Skeletal muscle tissue (tissue), 4 donors: ENCODE data around the gene PKLR. TPM values are rescaled to one million over a fixed set of nuclear protein-coding genes. Genes with fewer than 3 reads are reported as not detected.
A peak's percentile ranks its signal among the peaks of the same experiment; 100 is the strongest.
"Not testable (repeated sequence)": the region's sequence is repeated elsewhere in the genome, so short reads cannot be mapped to it uniquely, and the experiment has no call there.

Source experiments
- H3K27ac ChIP-seq: one replicate; pipeline ENCODE4 v1.7.0; 2013; ENCODE audit warnings: mild to moderate bottlenecking, low read depth, low read length, inconsistent platforms
- H3K27me3 ChIP-seq, 3 donors: one replicate each; pipeline ENCODE4 v1.7.0; 2013; ENCODE audit warnings: low read length in 3 of 3; ENCODE audit not compliant: control insufficient read depth in 3 of 3, insufficient read depth in 3 of 3
- H3K36me3 ChIP-seq, 3 donors: one replicate each; pipeline ENCODE4 v1.7.0; 2013; ENCODE audit warnings: low read length in 3 of 3; ENCODE audit not compliant: control insufficient read depth in 3 of 3, insufficient read depth in 3 of 3
- H3K4me1 ChIP-seq, 3 donors: one replicate each; pipeline ENCODE4 v1.7.0; 2013; ENCODE audit warnings: low read length in 3 of 3, mild to moderate bottlenecking in 3 of 3; ENCODE audit not compliant: control insufficient read depth in 3 of 3, insufficient read depth in 3 of 3
- H3K4me3 ChIP-seq, 3 donors: one replicate each; pipeline ENCODE4 v1.7.0; 2013; ENCODE audit warnings: low read length in 3 of 3
- H3K9ac ChIP-seq, 3 donors: one replicate each; pipeline ENCODE4 v1.7.0; 2013; ENCODE audit warnings: low read length in 3 of 3, mild to moderate bottlenecking in 3 of 3, moderate library complexity in 2 of 3, low read depth in 1 of 3
- H3K9me3 ChIP-seq, 3 donors: one replicate each; pipeline ENCODE4 v1.7.0; 2013; ENCODE audit warnings: low read length in 3 of 3; ENCODE audit not compliant: control insufficient read depth in 3 of 3
- total RNA-seq: library from RNA; depleted of rRNA; stranded (reverse); fragments of >200 nt; gene quantifications from one replicate; pipeline ENCODE4 v1.2.3, GENCODE V29; 2014
- donor health status: Osteomylitis.

The PKLR gene
- total RNA-seq, 1 donor from 2014 or later: not detected

DNA sequence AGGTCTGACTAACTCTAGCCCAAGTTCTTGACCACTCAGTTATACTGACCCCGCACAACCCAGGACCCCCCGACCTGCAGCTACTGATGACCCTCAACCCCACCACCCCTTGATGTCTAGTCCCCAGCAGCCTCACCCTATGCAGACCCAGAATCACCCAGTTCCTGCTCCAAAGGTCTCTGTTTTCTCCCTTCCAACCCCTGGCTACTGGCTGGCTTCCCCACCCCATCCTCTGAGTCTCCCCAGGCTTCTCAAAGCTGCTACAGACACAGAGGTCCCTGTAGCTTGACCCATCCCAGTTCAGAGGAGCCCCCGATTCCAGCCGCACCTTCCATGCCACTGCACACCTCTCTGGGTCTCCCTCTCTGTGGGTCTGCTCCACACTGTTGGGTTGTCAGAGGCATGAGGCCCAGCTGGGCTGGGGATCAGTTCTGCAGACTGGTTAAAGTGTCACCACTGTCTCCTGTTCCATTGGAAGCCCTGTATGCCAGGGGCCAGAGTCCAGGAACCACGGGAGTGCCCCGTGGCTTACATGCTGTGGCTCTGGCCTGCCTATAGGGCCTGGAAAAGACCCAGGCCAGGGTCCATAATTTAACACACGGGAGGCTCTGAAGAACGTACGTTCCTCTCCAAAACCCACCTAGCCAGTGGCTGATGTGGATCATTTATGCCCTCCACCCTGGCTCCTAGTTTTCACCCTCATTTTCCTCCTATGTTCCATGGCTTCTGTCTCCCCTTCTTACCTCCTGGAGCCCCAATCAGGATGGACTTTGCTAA, 497 bp downstream of the PKLR start:
- no peak overlapping the region for H3K9ac ChIP-seq
- H3K9me3 ChIP-seq: no peaks in the 10 kb centered on the region
- no peak overlapping the region for H3K27ac ChIP-seq
- H3K4me1 ChIP-seq: peaks cover 0 to 11% (median 0%) of the 10 kb centered on the region in 3 donors
- H3K4me3 ChIP-seq: no peak overlapping the region
- H3K27me3 ChIP-seq: peaks cover 5 to 9% (median 7%) of the 10 kb centered on the region in 3 donors
- H3K36me3 ChIP-seq: no peaks in the 10 kb centered on the region

DNA sequence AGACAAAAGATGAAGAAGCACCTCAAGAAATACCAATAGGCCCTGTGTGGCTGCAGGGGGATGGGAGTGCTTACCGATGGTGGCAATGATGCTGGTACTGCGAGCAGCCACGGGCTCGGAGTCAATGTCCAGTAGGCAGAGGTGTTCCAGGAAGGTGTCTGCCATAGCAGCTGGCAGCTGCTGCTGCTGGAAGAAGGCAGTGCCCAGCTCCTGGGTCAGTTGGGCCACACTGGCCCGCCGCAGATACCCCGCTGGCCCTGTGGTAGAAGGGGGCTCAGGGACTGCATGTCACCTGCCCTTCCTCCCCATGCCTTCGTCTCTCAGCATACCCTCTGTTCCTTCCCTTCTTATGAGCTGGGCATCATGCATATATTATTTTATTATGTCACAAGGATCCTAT, 1.2 kb downstream of the PKLR start:
- Histone ChIP-seq H3K4me3 (no peak overlapping the region), H3K9ac (no peak overlapping the region), H3K4me1 (peaks cover 1 to 16% (median 5%) of the 10 kb centered on the region in 3 donors), H3K27ac (no peak overlapping the region), H3K36me3 (no peaks in the 10 kb centered on the region), H3K9me3 (no peaks in the 10 kb centered on the region), H3K27me3 (peaks cover 12 to 16% (median 14%) of the 10 kb centered on the region in 3 donors)

DNA sequence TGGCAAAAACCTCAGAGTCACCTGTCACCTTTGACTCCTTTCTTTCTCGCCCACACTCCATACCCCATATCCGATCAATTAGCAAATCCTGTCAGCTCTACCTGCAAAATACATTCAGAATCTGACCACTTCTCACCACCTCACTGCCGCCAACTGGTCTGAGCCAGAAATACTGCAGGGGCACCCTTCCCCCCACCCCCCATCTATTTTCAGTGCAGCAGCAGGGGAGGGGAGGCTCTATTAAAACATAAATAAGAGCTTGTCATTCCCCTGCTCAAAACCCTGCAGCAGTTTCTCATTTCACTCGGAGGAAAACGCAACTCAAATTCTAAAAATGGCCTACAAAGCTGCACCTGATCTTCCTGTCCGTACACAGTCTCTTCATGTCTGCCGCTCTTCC, 3.9 kb downstream of the PKLR start:
- H3K27ac ChIP-seq: no peak overlapping the region
- H3K4me3 ChIP-seq: no peak overlapping the region
- no peaks in the 10 kb centered on the region for H3K9me3 ChIP-seq
- H3K27me3 ChIP-seq: peaks cover 27 to 37% (median 29%) of the 10 kb centered on the region in 3 donors
- no peaks in the 10 kb centered on the region for H3K36me3 ChIP-seq
- H3K9ac ChIP-seq: no peak overlapping the region
- H3K4me1 ChIP-seq: peaks cover 4 to 16% (median 8%) of the 10 kb centered on the region in 3 donors

DNA sequence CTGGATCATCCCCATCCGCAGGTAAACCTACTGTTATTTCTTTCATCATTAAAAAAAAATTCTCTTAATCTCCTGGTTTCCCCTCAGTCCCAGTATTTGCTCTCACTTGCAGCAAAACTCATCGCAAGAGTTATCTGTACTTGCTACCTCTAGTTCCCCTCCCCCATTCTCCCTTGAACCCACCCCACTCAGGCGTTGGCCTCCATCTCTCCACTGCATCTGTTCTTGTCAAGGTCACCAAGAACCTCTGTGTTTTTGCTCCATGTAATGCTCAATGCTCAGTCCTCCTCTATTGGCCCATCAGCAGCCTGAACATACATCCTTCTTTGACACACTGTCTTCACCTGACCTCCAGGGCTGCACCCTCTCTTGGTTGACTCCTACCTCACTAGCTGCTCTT, 4.6 kb downstream of the PKLR start:
- peaks cover 27 to 37% (median 29%) of the 10 kb centered on the region in 3 donors for H3K27me3 ChIP-seq

DNA sequence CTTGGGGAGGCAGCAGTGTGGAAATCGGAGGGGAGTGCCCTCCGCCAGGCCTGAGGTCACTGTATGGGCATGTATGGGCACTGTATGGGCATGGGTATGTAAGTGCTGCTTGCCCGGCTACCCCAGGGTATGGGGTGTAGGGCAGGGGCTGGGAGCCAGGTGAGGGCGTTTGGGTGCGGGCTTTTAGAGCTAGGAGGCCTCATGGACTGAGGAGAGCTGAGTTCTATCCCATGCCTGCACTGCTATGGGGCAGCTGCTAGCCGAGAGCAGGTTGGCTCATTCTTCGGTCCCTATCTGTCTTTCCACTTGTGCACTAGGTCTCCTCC, 5.3 kb downstream of the PKLR start:
- H3K9me3 ChIP-seq: no peaks in the 10 kb centered on the region
- H3K27me3 ChIP-seq: peaks cover 27 to 37% (median 29%) of the 10 kb centered on the region in 3 donors
- peaks cover 4 to 16% (median 8%) of the 10 kb centered on the region in 3 donors for H3K4me1 ChIP-seq
- H3K27ac ChIP-seq: no peak overlapping the region
- H3K36me3 ChIP-seq: no peaks in the 10 kb centered on the region
- H3K9ac ChIP-seq: no peak overlapping the region
- no peak overlapping the region for H3K4me3 ChIP-seq

More for the DNA sequence above, 4.6 kb downstream of the PKLR start:
- Histone ChIP-seq H3K9me3 (no peaks in the 10 kb centered on the region), H3K4me1 (peaks cover 4 to 16% (median 8%) of the 10 kb centered on the region in 3 donors), H3K27ac (no peak overlapping the region), H3K36me3 (no peaks in the 10 kb centered on the region), H3K4me3 (no peak overlapping the region), H3K9ac (no peak overlapping the region)

DNA sequence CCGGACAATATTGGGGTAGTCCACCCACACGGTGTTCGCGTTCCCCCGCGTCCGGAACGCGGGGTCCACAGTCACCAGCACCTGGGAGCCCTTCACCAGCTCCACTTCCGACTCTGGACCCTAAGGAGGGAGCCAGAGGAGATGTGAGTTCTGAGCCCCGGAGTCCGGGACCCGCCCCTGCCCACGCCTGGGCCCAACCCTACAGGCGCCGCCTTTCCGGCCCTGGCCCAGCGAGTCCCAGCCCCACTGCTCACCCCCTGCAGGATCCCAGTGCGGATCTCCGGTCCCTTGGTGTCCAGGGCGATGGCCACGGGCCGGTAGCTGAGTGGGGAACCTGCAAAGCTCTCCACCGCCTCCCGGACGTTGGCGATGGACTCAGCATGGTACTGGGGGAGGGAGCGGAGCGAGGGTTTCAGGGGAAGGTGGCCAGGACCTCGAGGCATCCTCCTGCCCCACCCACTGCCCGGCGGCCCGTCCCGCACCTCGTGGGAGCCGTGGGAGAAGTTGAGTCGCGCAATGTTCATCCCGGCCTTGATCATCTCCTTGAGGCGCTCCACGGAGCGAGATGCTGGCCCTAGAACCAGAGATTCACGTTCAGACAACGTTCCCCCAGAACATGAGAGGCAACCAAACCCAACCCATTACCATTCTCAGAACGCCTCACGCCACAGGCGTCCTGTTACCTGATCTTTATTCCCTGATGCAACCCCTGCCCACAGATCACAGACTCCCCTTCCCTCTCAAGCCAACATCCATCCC, 5.9 kb downstream of the PKLR start:
- Histone ChIP-seq H3K27ac (no peak overlapping the region), H3K9me3 (no peaks in the 10 kb centered on the region), H3K9ac (no peak overlapping the region), H3K4me3 (peak overlapping the region in 1 of 3 donors; percentile 13), H3K36me3 (no peaks in the 10 kb centered on the region), H3K4me1 (peaks cover 4 to 16% (median 8%) of the 10 kb centered on the region in 3 donors), H3K27me3 (peaks cover 27 to 37% (median 29%) of the 10 kb centered on the region in 3 donors)

DNA sequence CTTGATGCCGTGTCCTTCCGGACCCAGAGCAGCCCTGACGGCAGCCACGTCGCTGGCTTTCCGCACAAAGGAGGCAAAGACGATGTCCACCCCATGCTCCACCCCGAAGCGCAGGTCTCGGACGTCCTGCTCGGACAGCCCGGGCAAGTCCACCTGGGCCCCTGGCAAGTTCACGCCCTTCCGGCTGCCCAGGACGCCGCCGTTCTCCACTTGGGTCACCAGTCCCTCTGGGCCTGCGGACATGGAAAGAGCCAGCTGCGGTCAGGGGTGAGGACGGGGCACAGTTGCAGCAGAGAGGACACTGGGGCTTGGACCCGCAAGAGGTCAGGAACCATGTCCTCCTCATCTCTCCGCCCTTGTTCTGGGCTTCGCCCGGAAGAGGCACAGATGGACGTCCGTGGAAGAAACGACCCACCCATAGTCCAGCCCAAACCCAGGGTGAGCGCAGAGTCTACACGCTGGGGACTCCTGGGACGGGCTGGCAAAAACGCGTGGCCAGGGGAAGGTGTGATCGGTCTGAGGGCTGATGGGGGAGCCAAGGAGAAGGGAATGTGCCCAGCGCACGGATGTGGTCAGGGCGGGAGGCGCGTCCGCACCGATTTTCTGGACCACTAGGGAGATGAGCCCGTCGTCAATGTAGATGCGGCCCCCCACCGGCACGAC, 6.6 kb downstream of the PKLR start:
- H3K27ac ChIP-seq: no peak overlapping the region
- H3K4me3 ChIP-seq: peak overlapping the region in 1 of 3 donors; percentile 13
- peaks cover 4 to 16% (median 8%) of the 10 kb centered on the region in 3 donors for H3K4me1 ChIP-seq
- H3K36me3 ChIP-seq: no peaks in the 10 kb centered on the region
- peaks cover 27 to 37% (median 29%) of the 10 kb centered on the region in 3 donors for H3K27me3 ChIP-seq
- H3K9ac ChIP-seq: no peak overlapping the region
- H3K9me3 ChIP-seq: no peaks in the 10 kb centered on the region

DNA sequence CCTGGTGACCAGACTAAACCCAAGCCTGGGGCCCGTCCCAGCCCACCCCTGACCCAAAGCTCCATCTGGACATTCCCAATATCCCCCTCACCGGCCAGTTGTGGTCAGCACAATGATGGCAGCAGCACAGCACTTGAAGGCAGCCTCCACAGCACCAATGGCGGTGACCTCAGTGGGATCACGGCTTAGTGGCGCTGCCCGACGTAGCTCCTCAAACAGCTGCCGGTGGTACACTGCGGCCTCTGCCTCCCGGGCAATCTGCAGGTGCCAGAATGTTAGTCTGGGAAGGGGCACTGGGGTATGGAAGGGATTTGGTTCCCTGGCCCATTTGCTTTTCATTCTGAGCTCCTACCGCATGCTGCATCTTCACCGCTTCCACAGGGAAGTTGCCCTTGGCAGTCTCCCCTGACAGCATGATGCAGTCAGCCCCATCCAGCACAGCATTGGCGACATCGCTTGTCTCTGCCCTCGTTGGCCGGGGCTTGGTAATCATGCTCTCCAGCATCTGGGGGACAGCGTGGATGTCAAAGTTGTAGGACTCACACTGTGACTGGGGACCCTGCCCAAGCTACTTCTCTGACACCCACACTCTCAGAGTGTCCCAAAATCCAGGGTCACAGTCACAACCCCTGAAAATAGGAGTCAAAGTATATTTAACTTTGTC, 8.0 kb downstream of the PKLR start:
- H3K4me1 ChIP-seq: peaks cover 4 to 16% (median 8%) of the 10 kb centered on the region in 3 donors
- no peak overlapping the region for H3K9ac ChIP-seq
- H3K9me3 ChIP-seq: no peaks in the 10 kb centered on the region
- H3K27me3 ChIP-seq: peaks cover 27 to 37% (median 29%) of the 10 kb centered on the region in 3 donors
- H3K27ac ChIP-seq: no peak overlapping the region
- H3K4me3 ChIP-seq: no peak overlapping the region
- H3K36me3 ChIP-seq: no peaks in the 10 kb centered on the region

DNA sequence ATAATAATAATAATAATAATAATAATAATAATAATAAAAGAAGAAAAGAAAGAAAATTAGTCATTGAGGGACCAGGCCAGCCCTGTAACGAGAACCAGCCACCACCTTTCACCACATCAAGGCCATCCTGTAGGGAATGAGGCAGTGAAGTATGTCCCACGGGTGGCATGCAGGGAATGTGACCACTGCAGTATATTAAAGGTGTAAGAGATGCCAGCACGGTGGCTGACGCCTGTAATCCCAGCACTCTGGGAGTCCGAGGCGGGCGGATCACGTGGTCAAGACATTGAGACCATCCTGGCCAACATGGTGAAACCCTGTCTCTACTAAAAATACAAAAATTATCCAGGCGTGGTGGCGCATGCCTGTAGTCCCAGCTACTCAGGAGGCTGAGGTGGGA, 10.2 kb downstream of the PKLR start:
- not testable (repeated sequence) for H3K36me3 ChIP-seq, H3K4me3 ChIP-seq, H3K27ac ChIP-seq

More for the DNA sequence above, 10.2 kb downstream of the PKLR start:
- H3K9ac ChIP-seq, H3K9me3 ChIP-seq, H3K4me1 ChIP-seq: not testable (repeated sequence)
- peaks cover 23 to 30% (median 26%) of the 10 kb centered on the region in 3 donors for H3K27me3 ChIP-seq
